H1 (cell line): ENCODE results near the gene COL26A1. TPM values are rescaled to one million over a fixed set of nuclear protein-coding genes. Genes with fewer than 3 reads are reported as not detected.

Experiments
- CTCF ChIA-PET: fragments of 300-600 bp; sonication (Branson Sonifier 250); formaldehyde crosslinking; loops from one replicate; lab custom pipeline; 2021; ENCODE audit not compliant: partially characterized antibody; lab: Charles Lee
- POLR2A ChIA-PET: fragments of 300-600 bp; sonication (Branson Sonifier 250); formaldehyde crosslinking; loops from one replicate; lab custom pipeline; 2021; ENCODE audit warnings: inconsistent platforms; ENCODE audit not compliant: partially characterized antibody; lab: Charles Lee
- DNase-seq, 2 experiments: peaks; one replicate each; pipeline versions ENCODE4 v3.0.0 to v3.0.0-alpha.2; 2010 to 2022; ENCODE audit warnings: low spot score in 2 of 2, low read depth in 1 of 2, mixed read lengths in 1 of 2
- FAIRE-seq: peaks from 2 replicates; lab custom pipeline; 2011; peaks lifted over from hg19 to GRCh38; lab: Jason Lieb, UNC
- H2AFZ ChIP-seq: 2 replicates; pipeline ENCODE4 v1.8.1; 2012; ENCODE audit warnings: low read length, inconsistent platforms
- H2AK5ac ChIP-seq: 2 replicates; pipeline ENCODE4 v1.6.1; 2013; ENCODE audit warnings: low read depth, low read length
- H2BK120ac ChIP-seq: replicated peaks from 2 replicates; pipeline ENCODE3; 2013; ENCODE audit warnings: low read depth, low read length, inconsistent platforms
- H2BK12ac ChIP-seq: 2 replicates; pipeline ENCODE4 v1.6.1; 2013; ENCODE audit warnings: low read depth, low read length
- H2BK15ac ChIP-seq: 2 replicates; pipeline ENCODE4 v1.6.1; 2013; ENCODE audit warnings: low read length
- H2BK20ac ChIP-seq: 2 replicates; pipeline ENCODE4 v1.6.1; 2013; ENCODE audit warnings: low read length
- H2BK5ac ChIP-seq: 2 replicates; pipeline ENCODE4 v1.6.1; 2013; ENCODE audit warnings: low read depth, low read length
- H3K14ac ChIP-seq: 2 replicates; pipeline ENCODE4 v1.6.1; 2013; ENCODE audit warnings: inconsistent platforms; ENCODE audit not compliant: insufficient read length
- H3K18ac ChIP-seq: 2 replicates; pipeline ENCODE4 v1.6.1; 2013; ENCODE audit warnings: low read length; ENCODE audit errors: extremely low read depth
- H3K23ac ChIP-seq: 2 replicates; pipeline ENCODE4 v1.6.1; 2013; ENCODE audit warnings: inconsistent platforms; ENCODE audit not compliant: insufficient read length
- H3K23me2 ChIP-seq: 2 replicates; pipeline ENCODE4 v1.6.1; 2013; ENCODE audit warnings: low read depth, low read length
- H3K27ac ChIP-seq: 2 replicates; pipeline ENCODE4 v1.6.1; 2011; ENCODE audit warnings: low read depth, low read length, inconsistent platforms
- H3K27me3 ChIP-seq, 4 experiments: replicated peaks in 1 of 4; 1 replicate in 1 of 4; 2 replicates in 3 of 4; pipeline versions ENCODE4 v1.6.1 to v1.8.1; 2011 to 2013; ENCODE audit warnings: low read length in 3 of 4, mild to moderate bottlenecking in 3 of 4, inconsistent platforms in 2 of 4, mixed read lengths in 2 of 4, moderate library complexity in 1 of 4; ENCODE audit not compliant: control insufficient read depth in 3 of 4, insufficient read depth in 3 of 4; ENCODE audit errors: extremely low read depth in 1 of 4
- H3K36me3 ChIP-seq, 4 experiments: 2 replicates each; pipeline versions ENCODE4 v1.6.1 to v1.8.1; 2011 to 2013; ENCODE audit warnings: mild to moderate bottlenecking in 4 of 4, low read length in 3 of 4, moderate library complexity in 2 of 4, control low read depth in 1 of 4, inconsistent platforms in 1 of 4; ENCODE audit not compliant: insufficient read depth in 4 of 4, control insufficient read depth in 2 of 4
- H3K4ac ChIP-seq: replicated peaks from 2 replicates; pipeline ENCODE3; 2013; ENCODE audit warnings: low read length, low read depth, mixed read lengths, inconsistent platforms; ENCODE audit not compliant: insufficient read length
- H3K4me1 ChIP-seq, 4 experiments: replicated peaks in 1 of 4; 1 replicate in 1 of 4; 2 replicates in 3 of 4; pipeline versions ENCODE4 v1.6.1 to v1.8.1; 2011 to 2013; ENCODE audit warnings: low read length in 3 of 4, inconsistent platforms in 2 of 4, mixed read lengths in 1 of 4; ENCODE audit not compliant: insufficient read depth in 4 of 4, control insufficient read depth in 3 of 4
- H3K4me2 ChIP-seq, 2 experiments: 2 replicates each; pipeline versions ENCODE4 v1.6.1 to v1.8.1; 2011 to 2013; ENCODE audit warnings: low read depth in 2 of 2, low read length in 2 of 2, control low read depth in 1 of 2, inconsistent platforms in 1 of 2, mild to moderate bottlenecking in 1 of 2; ENCODE audit not compliant: insufficient read depth in 1 of 2
- H3K4me3 ChIP-seq, 4 experiments: fragments of 200-600, 300-600 bp in 1 of 4; sonication (generic), shearing (Covaris generic), sonication (Bioruptor Twin) in 1 of 4; 2 replicates each; pipeline versions ENCODE4 v1.5.1 to v1.8.1; 2011 to 2016; ENCODE audit warnings: low read length in 4 of 4, low read depth in 3 of 4, control low read depth in 2 of 4, inconsistent platforms in 2 of 4, mild to moderate bottlenecking in 2 of 4, mixed read lengths in 1 of 4, moderate library complexity in 1 of 4; ENCODE audit not compliant: insufficient read depth in 2 of 4; ENCODE audit errors: extremely low read depth in 1 of 4
- H3K56ac ChIP-seq: replicated peaks from 2 replicates; pipeline ENCODE3; 2013; ENCODE audit warnings: low read depth, mild to moderate bottlenecking, mixed read lengths, low read length, inconsistent platforms; ENCODE audit not compliant: insufficient read length
- H3K79me1 ChIP-seq: 2 replicates; pipeline ENCODE4 v1.6.1; 2013; ENCODE audit warnings: low read depth, low read length, control low read depth
- H3K79me2 ChIP-seq, 2 experiments: 2 replicates each; pipeline versions ENCODE4 v1.6.1 to v1.8.1; 2012 to 2013; ENCODE audit warnings: low read length in 2 of 2, mild to moderate bottlenecking in 2 of 2, inconsistent platforms in 1 of 2; ENCODE audit not compliant: insufficient read depth in 2 of 2, control insufficient read depth in 1 of 2
- H3K9ac ChIP-seq, 4 experiments: replicated peaks in 1 of 4; 1 replicate in 1 of 4; 2 replicates in 3 of 4; pipeline versions ENCODE4 v1.6.1 to v1.8.1; 2011 to 2013; ENCODE audit warnings: low read depth in 3 of 4, low read length in 3 of 4, control low read depth in 2 of 4, mild to moderate bottlenecking in 2 of 4, moderate library complexity in 2 of 4, inconsistent platforms in 1 of 4; ENCODE audit errors: extremely low read depth in 1 of 4
- H3K9me3 ChIP-seq, 2 experiments: 2 replicates each; pipeline versions ENCODE4 v1.6.1 to v1.8.1; 2012 to 2013; ENCODE audit warnings: mild to moderate bottlenecking in 2 of 2, moderate library complexity in 2 of 2, control low read depth in 1 of 2, inconsistent platforms in 1 of 2, low read depth in 1 of 2, low read length in 1 of 2, mixed read lengths in 1 of 2; ENCODE audit not compliant: insufficient read depth in 2 of 2
- H4K20me1 ChIP-seq, 2 experiments: replicated peaks in 1 of 2; 2 replicates each; pipeline versions ENCODE3 to v1.8.1; 2011 to 2013; ENCODE audit warnings: inconsistent platforms in 2 of 2, low read length in 2 of 2, mild to moderate bottlenecking in 1 of 2; ENCODE audit not compliant: insufficient read depth in 2 of 2, control insufficient read depth in 1 of 2
- H4K5ac ChIP-seq: 2 replicates; pipeline ENCODE4 v1.6.1; 2013; ENCODE audit warnings: low read length, low read depth, mixed read lengths, inconsistent platforms; ENCODE audit not compliant: insufficient read length
- H4K8ac ChIP-seq: 2 replicates; pipeline ENCODE4 v1.8.0; 2013; ENCODE audit warnings: mild to moderate bottlenecking, moderate library complexity, low read length, inconsistent platforms; ENCODE audit not compliant: insufficient read depth; ENCODE audit errors: extremely low read depth
- H4K91ac ChIP-seq: replicated peaks from 2 replicates; pipeline ENCODE3; 2013; ENCODE audit warnings: low read length, mixed read lengths, inconsistent platforms; ENCODE audit not compliant: insufficient read length
- RXRA ChIP-seq: IDR thresholded peaks from 2 replicates; pipeline ENCODE4 v1.6.1; 2011; ENCODE audit warnings: low read depth, mild to moderate bottlenecking, low read length, moderate library complexity; ENCODE audit not compliant: insufficient read depth
- WGBS, 2 experiments: shearing (Covaris generic) in 1 of 2; methylation state at CpG; one replicate each; pipeline versions ENCODE4 v1.1.6 to v1.1.7; 2013 to 2015; ENCODE audit warnings: low lambda C conversion rate in 2 of 2, mixed read lengths in 2 of 2, inconsistent platforms in 1 of 2, low coverage in 1 of 2, missing lambda C conversion rate in 1 of 2; ENCODE audit not compliant: insufficient replicate concordance in 2 of 2, insufficient coverage in 1 of 2, insufficient read length in 1 of 2; ENCODE audit errors: extremely low coverage in 1 of 2, missing lambda C conversion rate in 1 of 2; 5-methylcytosine and 5-hydroxymethylcytosine counted together
- polyA plus RNA-seq, 7 experiments: library from polyadenylated mRNA; depleted of rRNA in 3 of 7; stranded (reverse) in 5 of 7; unstranded in 2 of 7; fragments of >200 nt in 5 of 7; fragments of 200-250 nt in 2 of 7; gene quantifications; 1 replicate in 5 of 7; 2 replicates in 1 of 7; 4 replicates in 1 of 7; pipeline versions ENCODE4 v1.2.1 to v1.2.3, GENCODE V29; 2011 to 2013; ENCODE audit warnings: missing spikeins in 2 of 7, mixed read lengths in 2 of 7
- total RNA-seq: library from RNA; stranded (reverse); fragmentation: NEBNext Ultra II Directional; extraction: Animal tissue kit (Norgen Biotek cat#: 25700); gene quantifications from 2 replicates; pipeline ENCODE4 v1.2.1, GENCODE V29; 2021

The COL26A1 gene
- total and polyA plus RNA-seq, 2 of the 8 experiments (the other 6 are each of a cell fraction or from before 2014, with no cell fraction given), result 51.1 to 68.8 TPM

- Histone ChIP-seq H4K5ac (no peak overlapping the region), H3K9me3 (no peaks in the 10 kb centered on the region), H2AK5ac (no peak overlapping the region), H3K79me1 (0 out of 2 replicates have a peak, but pooled peaks cover 4% of the 10 kb centered on the region), H2BK120ac (no peak overlapping the region), H3K18ac (no peak overlapping the region), H2AFZ (no peak overlapping the region), H3K4ac (no peak overlapping the region), H3K79me2 (no peaks in the 10 kb centered on the region), H3K36me3 (no peaks in the 10 kb centered on the region), H3K27ac (no peak overlapping the region)
- WGBS, 2 experiments, result 90% methylated on average over 7 of the region's 7 CpGs; no CpG with 5 or more reads in 1 of the 2 experiments
- no peak for TF ChIP-seq RXRA
- TF ChIP-seq, all 59 proteins: peak for 0
- Histone ChIP-seq H2BK15ac (no peak overlapping the region), H2BK5ac (no peak overlapping the region), H3K4me1 (no peaks in the 10 kb centered on the region; a peak in 1 of 7 replicates), H4K91ac (no peak overlapping the region), H3K23me2 (no peaks in the 10 kb centered on the region; the same call in 1 of the 2 replicates), H4K8ac (no peak overlapping the region), H3K23ac (no peak overlapping the region), H2BK12ac (no peak overlapping the region), H3K4me3 (no peak overlapping the region), H3K9ac (no peak overlapping the region), H3K27me3 (no peaks in the 10 kb centered on the region), H2BK20ac (no peak overlapping the region), H3K4me2 (no peak overlapping the region), H3K56ac (no peak overlapping the region), H3K14ac (no peak overlapping the region), H4K20me1 (peaks cover 0 to 6% of the 10 kb centered on the region in 2 experiments)
- DNase-seq, result no peak
- ChIA-PET POLR2A (interaction anchor here (0.6 kb wide), 1 partner anchor 717 kb away, joined by 4 read pairs; no protein-coding TSS in a partner anchor), CTCF (interaction anchor here (0.7 to 1.0 kb wide), 2 partner anchors 29 to 178 kb away, joined by 3 read pairs; no protein-coding TSS in a partner anchor)
- no peak for FAIRE-seq
Observed at GRCh38 chr7:101533103-101533465, 170.4 kb downstream of the COL26A1 start.
